ENCODE measurements around the gene ENPP3. TPM values are rescaled to one million over a fixed set of nuclear protein-coding genes. Genes with fewer than 3 reads are reported as not detected.

The ENPP3 gene
- total RNA-seq, 1 donor from 2014 or later, result 2.3 TPM

DNA sequence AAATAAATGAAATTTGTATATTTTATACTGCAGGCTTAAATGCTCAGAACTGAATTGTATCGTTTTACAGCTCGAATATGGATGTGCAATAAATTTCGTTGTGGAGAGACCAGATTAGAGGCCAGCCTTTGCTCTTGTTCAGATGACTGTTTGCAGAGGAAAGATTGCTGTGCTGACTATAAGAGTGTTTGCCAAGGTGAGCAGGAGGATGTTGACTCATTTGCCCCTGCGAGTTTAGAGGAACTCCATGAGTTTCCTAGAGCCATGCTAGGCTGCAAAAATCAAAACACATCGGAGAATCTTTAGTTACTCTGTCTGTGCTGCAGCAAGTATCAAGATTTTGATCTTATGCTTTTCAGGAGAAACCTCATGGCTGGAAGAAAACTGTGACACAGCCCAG is 15.4 kb downstream of the ENPP3 start:
- Mint-ChIP-seq H3K9me3 (no peaks in the 10 kb centered on the region), H3K27me3 (no peaks in the 10 kb centered on the region), H3K4me1 (peaks cover 2% of the 10 kb centered on the region), H3K27ac (no peak overlapping the region), H3K4me3 (no peak overlapping the region), H3K36me3 (ENCODE audit: low read depth) (no peaks in the 10 kb centered on the region)
- intact Hi-C loops (cut with micrococcal nuclease), result no loop called here
- DNase-seq, result no peak

DNA sequence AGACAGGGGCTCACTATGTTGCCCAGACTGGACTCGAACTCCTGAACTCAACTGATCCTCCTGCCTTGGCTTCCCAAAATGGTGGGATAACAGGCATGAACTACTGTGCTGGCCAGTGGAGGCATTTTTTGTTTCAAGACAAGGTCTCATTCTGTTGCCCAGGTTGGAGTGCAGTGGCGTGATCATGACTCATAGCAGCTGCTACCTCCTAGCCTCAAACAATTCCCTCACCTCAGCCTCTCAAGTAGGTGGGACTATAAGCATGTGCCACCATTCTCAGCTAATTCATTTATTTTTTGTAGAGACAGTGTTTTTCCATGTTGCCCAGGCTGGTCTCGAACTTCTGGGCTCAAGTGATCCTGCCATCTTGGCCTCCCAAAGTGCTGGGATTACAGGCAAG is 17.2 kb downstream of the ENPP3 start:
- H3K4me3 Mint-ChIP-seq, result no peak overlapping the region
- no peaks in the 10 kb centered on the region for H3K9me3 Mint-ChIP-seq
- H3K27ac Mint-ChIP-seq, result no peak overlapping the region
- DNase-seq, result no peak
- H3K36me3 Mint-ChIP-seq (ENCODE audit: low read depth), result no peaks in the 10 kb centered on the region
- H3K27me3 Mint-ChIP-seq, result no peaks in the 10 kb centered on the region
- intact Hi-C loops (cut with micrococcal nuclease), result no loop called here
- peaks cover 2% of the 10 kb centered on the region for H3K4me1 Mint-ChIP-seq

DNA sequence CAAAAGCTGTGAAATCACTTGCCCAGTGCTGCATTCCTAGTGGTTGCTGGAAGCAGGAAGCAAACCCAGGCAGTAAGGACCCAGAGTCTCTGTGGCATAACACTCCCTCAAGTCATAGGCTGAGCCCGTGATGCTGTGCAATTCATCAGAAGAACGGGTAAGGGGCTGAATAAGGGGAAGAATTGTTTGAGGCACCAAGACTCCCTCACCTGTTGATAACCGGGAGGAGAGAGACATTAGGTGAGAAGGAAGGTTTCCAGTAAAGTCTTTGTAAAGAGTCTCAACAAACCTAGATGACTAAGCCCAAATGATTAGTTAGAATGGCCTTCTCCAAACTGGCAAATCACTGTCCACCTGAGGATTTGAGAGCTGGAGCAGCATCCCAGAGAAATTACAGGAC is 18.3 kb downstream of the ENPP3 start:
- Mint-ChIP-seq H3K27ac (no peak overlapping the region), H3K27me3 (no peaks in the 10 kb centered on the region), H3K9me3 (no peaks in the 10 kb centered on the region), H3K4me3 (no peak overlapping the region), H3K4me1 (no peaks in the 10 kb centered on the region), H3K36me3 (ENCODE audit: low read depth) (no peaks in the 10 kb centered on the region)
- intact Hi-C loops (cut with micrococcal nuclease), result no loop called here
- no peak for DNase-seq

DNA sequence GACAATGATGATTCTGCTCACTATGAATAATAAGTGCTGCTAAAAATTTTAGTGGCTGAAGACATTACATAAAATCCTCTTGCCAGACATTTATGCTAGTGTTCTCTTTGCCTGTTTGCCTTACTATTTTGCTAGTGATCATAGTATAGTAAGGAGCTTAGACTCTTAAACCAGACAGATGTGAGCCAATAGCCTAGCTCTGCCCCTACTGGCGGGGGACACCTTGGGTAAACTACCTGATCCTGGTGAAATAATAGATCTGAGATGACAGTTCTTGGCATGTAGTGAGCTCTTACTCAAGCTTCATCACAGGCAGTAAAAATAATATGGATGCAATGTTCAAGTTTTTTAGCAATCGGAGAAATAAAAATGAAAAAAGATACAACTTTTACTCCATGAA is 18.8 kb downstream of the ENPP3 start:
- intact Hi-C loops (cut with micrococcal nuclease), result no loop called here
- Mint-ChIP-seq H3K27ac (no peak overlapping the region), H3K4me3 (no peak overlapping the region), H3K9me3 (no peaks in the 10 kb centered on the region), H3K27me3 (no peaks in the 10 kb centered on the region), H3K4me1 (no peaks in the 10 kb centered on the region), H3K36me3 (ENCODE audit: low read depth) (no peaks in the 10 kb centered on the region)
- DNase-seq, result no peak

DNA sequence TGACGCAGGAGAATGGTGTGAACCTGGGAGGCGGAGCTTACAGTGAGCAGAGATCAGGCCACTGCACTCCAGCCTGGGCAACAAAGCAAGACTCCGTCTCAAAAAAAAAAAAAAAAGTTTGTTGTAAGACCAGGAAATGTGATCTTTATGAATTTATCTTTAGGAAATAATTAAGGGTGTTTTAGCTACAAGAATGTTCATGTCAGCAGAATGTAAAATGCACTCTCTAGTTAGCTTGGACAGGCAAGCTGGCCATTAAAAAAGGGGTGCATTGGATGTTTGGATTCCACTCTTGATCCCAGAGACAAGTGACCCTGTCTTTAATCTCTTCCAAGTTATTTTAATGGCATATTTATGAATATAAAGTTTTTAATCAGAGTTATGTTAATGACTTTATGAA is 19.6 kb downstream of the ENPP3 start:
- H3K4me1 Mint-ChIP-seq, result no peaks in the 10 kb centered on the region
- no peak overlapping the region for H3K4me3 Mint-ChIP-seq
- H3K9me3 Mint-ChIP-seq, result no peaks in the 10 kb centered on the region
- H3K27me3 Mint-ChIP-seq, result no peaks in the 10 kb centered on the region
- no peak for DNase-seq
- no peak overlapping the region for H3K27ac Mint-ChIP-seq
- intact Hi-C loops (cut with micrococcal nuclease), result no loop called here
- no peaks in the 10 kb centered on the region for H3K36me3 Mint-ChIP-seq (ENCODE audit: low read depth)

DNA sequence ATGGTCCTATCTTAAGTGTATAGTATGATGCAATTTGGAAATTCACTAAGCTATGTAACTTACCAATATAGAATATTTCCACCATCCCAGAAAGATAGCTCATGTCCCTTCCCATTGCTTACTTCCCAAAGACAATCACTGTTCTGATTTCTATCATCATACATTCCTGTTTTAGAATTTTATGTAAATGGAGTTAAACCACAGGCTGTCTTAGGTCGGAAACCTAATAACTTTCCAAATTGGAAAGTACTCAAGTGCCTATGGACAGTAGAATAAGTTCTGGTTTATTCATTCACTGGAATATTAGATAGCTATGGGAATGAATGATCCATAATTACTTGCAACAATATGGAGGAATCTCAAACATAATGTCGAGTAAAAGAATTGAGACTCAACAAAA is 20.1 kb downstream of the ENPP3 start:
- intact Hi-C loops (cut with micrococcal nuclease), result no loop called here
- Mint-ChIP-seq H3K36me3 (ENCODE audit: low read depth) (no peaks in the 10 kb centered on the region), H3K4me1 (no peaks in the 10 kb centered on the region), H3K4me3 (no peak overlapping the region), H3K9me3 (peaks cover 3% of the 10 kb centered on the region), H3K27ac (no peak overlapping the region), H3K27me3 (no peaks in the 10 kb centered on the region)
- no peak for DNase-seq

DNA sequence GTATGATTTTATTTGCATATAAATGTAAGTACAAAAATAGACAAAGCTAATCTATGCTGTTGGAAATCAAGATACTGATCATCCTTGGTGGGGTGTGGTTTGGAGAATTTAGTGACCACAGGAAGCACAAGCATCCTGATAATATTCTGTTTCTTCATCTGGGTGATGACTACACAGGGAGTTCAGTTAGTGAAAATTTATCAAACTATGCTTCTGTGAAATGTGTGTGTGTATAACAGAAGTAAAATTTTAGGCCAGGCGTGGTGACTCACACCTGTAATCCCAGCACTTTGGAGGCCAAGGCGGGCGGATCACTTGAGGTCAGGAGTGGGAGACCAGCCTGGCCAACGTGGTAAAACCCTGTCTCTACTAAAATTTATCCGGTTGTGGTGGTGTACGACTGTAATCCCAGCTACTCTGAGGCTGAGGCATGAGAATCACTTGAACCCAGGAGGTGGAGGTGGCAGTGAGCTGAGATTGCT is 20.6 kb downstream of the ENPP3 start:
- Mint-ChIP-seq H3K4me3 (no peak overlapping the region), H3K36me3 (ENCODE audit: low read depth) (no peaks in the 10 kb centered on the region), H3K4me1 (no peaks in the 10 kb centered on the region), H3K9me3 (peaks cover 3% of the 10 kb centered on the region), H3K27ac (no peak overlapping the region), H3K27me3 (no peaks in the 10 kb centered on the region)
- intact Hi-C loops (cut with micrococcal nuclease), result no loop called here
- DNase-seq, result no peak

DNA sequence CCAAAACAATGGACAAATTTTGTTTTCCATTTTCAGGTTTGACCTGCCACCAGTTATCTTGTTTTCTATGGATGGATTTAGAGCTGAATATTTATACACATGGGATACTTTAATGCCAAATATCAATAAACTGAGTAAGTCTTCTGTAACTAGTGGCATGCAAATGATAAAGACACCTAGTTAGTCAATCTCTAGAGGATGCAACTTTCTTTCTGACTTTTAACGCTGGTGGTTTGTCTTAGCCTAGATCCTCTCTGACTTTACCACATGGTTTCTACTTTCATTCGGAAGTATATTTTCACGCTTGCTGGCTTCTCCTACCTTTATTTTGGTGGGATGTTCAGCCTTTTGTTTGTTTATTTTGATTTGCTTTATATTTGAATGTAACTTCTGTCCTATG is 21.2 kb downstream of the ENPP3 start:
- Mint-ChIP-seq H3K4me3 (no peak overlapping the region), H3K27ac (no peak overlapping the region), H3K4me1 (no peaks in the 10 kb centered on the region), H3K27me3 (no peaks in the 10 kb centered on the region), H3K36me3 (ENCODE audit: low read depth) (no peaks in the 10 kb centered on the region), H3K9me3 (peaks cover 3% of the 10 kb centered on the region)
- no peak for DNase-seq
- intact Hi-C loops (cut with micrococcal nuclease), result no loop called here

DNA sequence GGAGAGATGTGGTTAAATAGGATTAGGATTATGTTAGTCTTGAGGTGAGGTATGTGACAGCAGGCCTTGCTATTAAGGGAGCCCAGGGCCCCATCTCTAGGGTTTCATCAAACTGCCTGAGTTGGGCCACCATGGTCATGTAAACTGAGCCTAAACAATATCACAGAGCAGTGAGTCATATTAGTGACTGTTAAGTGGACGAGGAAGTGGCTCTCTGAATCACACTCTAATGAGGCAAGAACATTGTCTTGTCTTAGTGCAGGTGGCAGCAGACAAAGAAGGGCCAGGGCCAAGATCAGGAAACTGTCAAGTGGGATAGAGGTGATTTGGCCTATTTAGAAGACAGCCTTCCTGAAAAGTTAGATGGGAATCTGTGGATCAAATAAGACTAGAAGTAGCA is 23.1 kb downstream of the ENPP3 start:
- intact Hi-C loops (cut with micrococcal nuclease), result no loop called here
- DNase-seq, result no peak
- H3K27me3 Mint-ChIP-seq, result peaks cover 2% of the 10 kb centered on the region
- H3K27ac Mint-ChIP-seq, result no peak overlapping the region
- no peaks in the 10 kb centered on the region for H3K4me1 Mint-ChIP-seq
- no peak overlapping the region for H3K4me3 Mint-ChIP-seq
- H3K36me3 Mint-ChIP-seq (ENCODE audit: low read depth), result no peaks in the 10 kb centered on the region
- peaks cover 3% of the 10 kb centered on the region for H3K9me3 Mint-ChIP-seq

DNA sequence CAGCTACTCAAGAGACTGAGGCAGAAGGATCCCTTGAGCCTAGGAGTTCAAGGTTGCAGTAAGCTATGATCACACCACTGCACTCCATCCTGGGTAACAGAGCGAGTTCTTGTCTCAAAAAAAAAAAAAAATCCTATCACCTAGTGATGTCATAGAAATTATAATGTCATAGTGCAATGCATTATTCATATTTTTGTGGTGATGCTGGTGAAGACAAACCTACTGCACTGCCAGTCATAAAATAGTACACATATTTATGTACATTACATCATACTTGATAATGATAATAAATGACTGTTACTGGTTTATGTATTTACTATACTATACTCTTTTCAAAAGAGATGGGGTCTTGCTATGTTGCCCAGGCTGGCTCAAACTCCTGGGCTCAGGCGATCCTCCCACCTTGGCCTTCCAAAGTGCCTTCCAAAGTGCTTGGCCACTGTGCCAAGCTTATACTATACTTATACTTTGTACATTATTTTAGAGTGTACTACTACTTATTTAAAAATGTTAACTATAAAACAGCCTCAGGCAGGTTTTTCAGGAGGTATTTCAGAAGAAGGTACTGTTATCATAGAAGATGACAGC is 26.6 kb downstream of the ENPP3 start:
- no peaks in the 10 kb centered on the region for H3K4me1 Mint-ChIP-seq
- no peak for DNase-seq
- H3K27ac Mint-ChIP-seq, result no peak overlapping the region
- peaks cover 2% of the 10 kb centered on the region for H3K27me3 Mint-ChIP-seq
- H3K9me3 Mint-ChIP-seq, result peaks cover 3% of the 10 kb centered on the region
- no peaks in the 10 kb centered on the region for H3K36me3 Mint-ChIP-seq (ENCODE audit: low read depth)
- no peak overlapping the region for H3K4me3 Mint-ChIP-seq
- intact Hi-C loops (cut with micrococcal nuclease), result no loop called here

DNA sequence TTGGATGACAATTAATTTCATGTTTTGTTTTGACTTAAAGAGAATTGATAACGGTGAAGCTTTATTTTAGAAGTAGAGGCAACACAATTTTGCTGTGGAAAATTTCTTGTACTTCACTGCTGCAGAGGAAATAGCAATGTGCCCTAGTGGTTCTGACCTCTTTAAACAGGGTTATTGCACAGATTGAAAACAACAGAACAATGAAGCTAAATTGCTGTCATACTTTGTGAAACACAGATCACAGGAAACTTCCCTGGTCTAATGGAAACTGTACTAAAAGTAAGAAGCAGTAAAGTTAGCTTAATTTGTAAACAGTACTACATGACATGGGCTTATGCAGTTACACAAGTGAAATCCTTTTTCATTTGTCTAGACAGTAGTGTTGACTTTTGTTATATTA is 32.8 kb downstream of the ENPP3 start:
- no peak overlapping the region for H3K27ac Mint-ChIP-seq
- no peaks in the 10 kb centered on the region for H3K36me3 Mint-ChIP-seq (ENCODE audit: low read depth)
- no peak for DNase-seq
- peaks cover 5% of the 10 kb centered on the region for H3K27me3 Mint-ChIP-seq
- H3K9me3 Mint-ChIP-seq, result no peaks in the 10 kb centered on the region
- no peak overlapping the region for H3K4me3 Mint-ChIP-seq
- intact Hi-C loops (cut with micrococcal nuclease), result no loop called here
- no peaks in the 10 kb centered on the region for H3K4me1 Mint-ChIP-seq

DNA sequence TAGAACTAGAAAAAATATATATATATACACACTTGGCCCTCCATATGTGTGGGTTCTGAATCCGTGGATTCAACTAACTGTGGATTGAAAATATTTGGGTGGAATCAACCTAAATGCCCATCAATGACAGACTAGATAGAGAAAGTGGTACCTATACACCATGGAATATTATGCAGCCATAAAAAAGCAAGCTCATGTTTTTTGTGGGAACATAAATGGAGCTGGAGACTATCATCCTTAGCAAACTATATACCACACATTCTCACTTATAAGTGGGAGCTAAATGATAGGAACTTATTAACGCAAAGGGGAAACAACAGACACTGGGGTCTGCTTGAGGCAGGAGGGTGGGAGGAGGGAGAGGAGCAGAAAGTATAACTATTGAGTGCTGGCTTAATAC is 36.1 kb downstream of the ENPP3 start:
- intact Hi-C loops (cut with micrococcal nuclease), result no loop called here
- Mint-ChIP-seq H3K4me3 (no peak overlapping the region), H3K9me3 (no peaks in the 10 kb centered on the region)

DNA sequence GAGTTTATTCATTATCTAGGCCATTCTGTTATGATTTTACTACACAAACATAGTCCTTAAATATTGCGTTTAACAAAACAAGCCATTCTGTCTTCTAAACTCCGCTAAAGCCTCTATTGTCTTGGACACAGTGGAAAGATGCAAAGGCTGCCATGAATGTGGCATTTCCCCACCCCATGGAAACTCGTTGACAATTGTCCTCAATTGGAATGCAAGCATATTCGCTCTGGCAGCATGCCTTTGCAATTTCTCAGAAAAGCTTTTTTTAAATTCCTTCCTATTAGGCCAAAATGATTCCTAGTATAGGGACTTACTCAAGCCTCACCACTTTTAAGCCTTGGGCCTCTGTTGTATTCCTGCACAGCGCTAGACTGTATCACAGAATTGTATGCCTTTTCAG is 41.3 kb downstream of the ENPP3 start:
- peaks cover 5% of the 10 kb centered on the region for H3K27me3 Mint-ChIP-seq
- no peak for DNase-seq
- H3K27ac Mint-ChIP-seq, result no peak overlapping the region
- intact Hi-C loops (cut with micrococcal nuclease), result no loop called here
- H3K4me3 Mint-ChIP-seq, result no peak overlapping the region
- H3K36me3 Mint-ChIP-seq (ENCODE audit: low read depth), result no peaks in the 10 kb centered on the region
- H3K4me1 Mint-ChIP-seq, result no peaks in the 10 kb centered on the region
- no peaks in the 10 kb centered on the region for H3K9me3 Mint-ChIP-seq

More for the DNA sequence above, 36.1 kb downstream of the ENPP3 start:
- Mint-ChIP-seq H3K36me3 (ENCODE audit: low read depth) (no peaks in the 10 kb centered on the region), H3K27me3 (peaks cover 4% of the 10 kb centered on the region), H3K27ac (no peak overlapping the region), H3K4me1 (no peaks in the 10 kb centered on the region)
- no peak for DNase-seq

DNA sequence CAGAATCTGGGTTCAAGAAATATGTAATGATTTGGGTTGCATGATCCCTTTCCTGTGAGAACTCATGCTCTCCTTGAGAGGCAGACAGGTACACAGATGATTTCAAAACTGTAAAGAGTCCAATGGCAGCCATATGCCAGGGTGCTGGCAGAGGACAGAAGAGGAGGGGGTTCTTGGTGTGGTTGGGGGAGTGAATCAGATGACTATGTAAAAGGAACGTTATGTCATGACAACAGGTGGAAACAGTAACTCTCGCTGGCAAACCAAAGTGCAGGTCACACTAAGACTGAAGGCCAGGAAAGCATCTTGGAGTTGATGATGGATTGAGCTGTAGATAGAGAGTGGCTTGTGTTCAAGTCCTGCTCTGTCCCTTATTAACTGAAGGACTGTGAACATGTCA is 43.8 kb downstream of the ENPP3 start:
- H3K27ac Mint-ChIP-seq, result no peak overlapping the region
- no peaks in the 10 kb centered on the region for H3K36me3 Mint-ChIP-seq (ENCODE audit: low read depth)
- peaks cover 2% of the 10 kb centered on the region for H3K4me1 Mint-ChIP-seq
- intact Hi-C loops (cut with micrococcal nuclease), result no loop called here
- no peak for DNase-seq
- H3K27me3 Mint-ChIP-seq, result peaks cover 4% of the 10 kb centered on the region
- H3K4me3 Mint-ChIP-seq, result no peak overlapping the region
- no peaks in the 10 kb centered on the region for H3K9me3 Mint-ChIP-seq

DNA sequence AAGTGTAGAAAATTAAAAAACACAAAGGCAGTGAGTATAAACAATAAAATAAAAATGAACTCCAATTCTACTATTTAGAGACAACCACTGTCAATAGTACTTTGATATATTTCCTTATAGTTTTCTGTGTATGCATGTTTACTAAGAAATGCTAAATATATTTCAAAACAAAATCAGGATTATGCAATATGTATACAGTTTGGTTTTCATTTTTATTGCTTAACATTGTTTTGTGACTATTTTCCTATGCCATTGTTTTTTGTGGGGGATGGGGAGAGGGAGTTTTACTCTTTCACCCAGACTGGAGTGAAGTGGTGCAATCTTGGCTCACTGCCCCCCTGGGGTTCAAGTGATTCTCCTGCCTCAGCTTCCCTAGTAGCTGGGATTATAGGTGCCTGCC is 44.5 kb downstream of the ENPP3 start:
- H3K27me3 Mint-ChIP-seq, result peaks cover 4% of the 10 kb centered on the region
- no peaks in the 10 kb centered on the region for H3K9me3 Mint-ChIP-seq
- peaks cover 2% of the 10 kb centered on the region for H3K4me1 Mint-ChIP-seq
- intact Hi-C loops (cut with micrococcal nuclease), result no loop called here
- DNase-seq, result no peak
- no peaks in the 10 kb centered on the region for H3K36me3 Mint-ChIP-seq (ENCODE audit: low read depth)
- no peak overlapping the region for H3K4me3 Mint-ChIP-seq
- no peak overlapping the region for H3K27ac Mint-ChIP-seq
